Fibroblast of pulmonary artery (primary cell): ENCODE data around the gene KCNC2.

Source experiments
- DNase-seq: peaks from one replicate; pipeline ENCODE4 v3.0.0-alpha.2; 2010; ENCODE audit warnings: low read depth
- H3K4me3 ChIP-seq: replicated peaks from 2 replicates; pipeline ENCODE4 v1.5.1; 2011; ENCODE audit warnings: low read depth, mild to moderate bottlenecking, control low read depth, low read length, moderate library complexity
- TF ChIP-seq, protein P1 (sequence below): IDR thresholded peaks from 2 replicates; pipeline ENCODE4 v1.5.1; 2011; ENCODE audit warnings: mild to moderate bottlenecking, control low read depth, low read length, inconsistent platforms; ENCODE audit errors: missing control alignments

Gene KCNC2

GRCh38 chr12:75000120-75000519, 209.5 kb downstream of the KCNC2 start:
- H3K4me3 ChIP-seq: no peak overlapping the region
- no peak for DNase-seq
- TF ChIP-seq, protein P1, sequence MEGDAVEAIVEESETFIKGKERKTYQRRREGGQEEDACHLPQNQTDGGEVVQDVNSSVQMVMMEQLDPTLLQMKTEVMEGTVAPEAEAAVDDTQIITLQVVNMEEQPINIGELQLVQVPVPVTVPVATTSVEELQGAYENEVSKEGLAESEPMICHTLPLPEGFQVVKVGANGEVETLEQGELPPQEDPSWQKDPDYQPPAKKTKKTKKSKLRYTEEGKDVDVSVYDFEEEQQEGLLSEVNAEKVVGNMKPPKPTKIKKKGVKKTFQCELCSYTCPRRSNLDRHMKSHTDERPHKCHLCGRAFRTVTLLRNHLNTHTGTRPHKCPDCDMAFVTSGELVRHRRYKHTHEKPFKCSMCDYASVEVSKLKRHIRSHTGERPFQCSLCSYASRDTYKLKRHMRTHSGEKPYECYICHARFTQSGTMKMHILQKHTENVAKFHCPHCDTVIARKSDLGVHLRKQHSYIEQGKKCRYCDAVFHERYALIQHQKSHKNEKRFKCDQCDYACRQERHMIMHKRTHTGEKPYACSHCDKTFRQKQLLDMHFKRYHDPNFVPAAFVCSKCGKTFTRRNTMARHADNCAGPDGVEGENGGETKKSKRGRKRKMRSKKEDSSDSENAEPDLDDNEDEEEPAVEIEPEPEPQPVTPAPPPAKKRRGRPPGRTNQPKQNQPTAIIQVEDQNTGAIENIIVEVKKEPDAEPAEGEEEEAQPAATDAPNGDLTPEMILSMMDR: no peak

DNA sequence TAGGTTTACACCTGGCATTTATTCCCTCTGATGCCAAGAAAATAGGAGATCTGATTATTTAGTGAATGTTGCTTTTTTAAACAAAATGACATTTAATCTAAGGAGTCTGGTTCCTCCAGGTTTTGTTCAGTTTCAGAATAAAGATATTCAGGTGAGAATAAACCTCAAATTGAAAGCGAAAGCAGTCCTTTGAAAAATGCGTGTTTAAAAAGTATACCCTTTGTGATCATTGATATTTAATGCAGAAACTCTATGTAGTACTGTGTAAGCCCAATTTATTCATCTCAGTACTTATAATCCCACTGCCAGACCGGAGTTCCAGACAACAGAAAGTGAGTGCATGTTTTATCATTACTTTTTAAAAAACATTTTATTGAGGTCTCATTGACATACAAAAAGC, 210.2 kb downstream of the KCNC2 start:
- no peak overlapping the region for H3K4me3 ChIP-seq
- no peak for DNase-seq
- TF ChIP-seq, protein P1: no peak
